DMS153 treated with DMSO at 0.1 percent for 48 hours (cell line): Measurements from ENCODE around the gene TRPM3.

ENCODE experiments used
- DNase-seq: peaks from one replicate; lab custom pipeline; 2025; ENCODE audit not compliant: unreplicated experiment; lab: John Stamatoyannopoulos, UW

Gene TRPM3

DNA sequence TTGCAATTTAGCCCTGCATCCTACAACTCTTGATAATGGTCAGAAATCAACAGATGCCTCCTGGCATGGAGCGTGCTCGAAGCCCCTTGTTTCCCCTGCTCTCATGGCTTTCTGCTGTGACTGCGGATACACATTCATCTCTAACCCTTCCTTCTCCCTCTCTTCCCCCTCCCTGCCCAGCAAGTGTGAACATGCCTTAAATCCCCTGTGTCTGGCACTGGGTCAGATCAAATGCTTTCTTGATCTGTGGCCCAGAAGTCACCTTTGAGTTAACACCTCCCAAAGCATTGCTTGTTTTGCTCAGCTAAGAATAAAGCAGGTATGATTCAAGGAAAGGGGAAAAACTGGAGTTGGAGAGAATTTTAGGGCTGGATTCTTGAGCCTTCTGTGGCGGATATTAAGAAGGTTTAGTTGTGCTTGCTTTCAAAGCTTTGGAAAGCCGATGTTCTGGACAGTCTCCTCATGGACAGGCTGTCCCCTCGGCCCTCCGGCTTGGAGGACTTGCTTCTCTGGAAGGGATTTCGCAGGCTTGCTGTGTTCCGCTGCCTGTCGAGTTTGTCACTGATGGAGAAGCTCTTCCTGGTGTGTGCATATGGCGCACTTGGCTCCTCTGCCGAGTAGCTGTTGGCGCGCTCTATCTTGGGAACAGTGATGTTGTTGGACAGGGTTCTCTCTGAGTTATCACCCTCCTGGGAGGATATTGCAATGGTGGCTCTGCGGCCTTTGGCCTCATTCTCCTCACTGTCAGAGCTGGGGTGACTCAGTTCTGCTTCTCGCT lies 585.7 kb downstream of the TRPM3 start:
- no peak for DNase-seq

DNA sequence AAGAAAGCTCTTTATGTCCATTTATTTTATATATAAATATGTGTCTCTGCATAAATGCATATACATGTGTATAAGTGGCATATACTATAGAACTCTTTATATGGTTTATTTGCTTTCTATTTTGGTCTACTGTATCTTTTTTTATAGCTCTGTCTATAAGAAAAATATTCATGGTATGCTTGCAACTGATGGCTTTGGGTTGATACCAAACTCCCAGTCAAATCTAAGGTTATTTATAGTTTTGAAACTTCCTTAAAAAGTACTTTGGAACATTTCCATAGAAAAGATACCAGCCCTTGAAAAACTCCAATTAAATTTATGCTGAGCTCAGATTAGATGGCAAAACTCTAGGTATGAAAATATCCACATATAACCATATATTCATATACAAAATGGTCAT lies 587.0 kb downstream of the TRPM3 start:
- DNase-seq, result no peak

DNA sequence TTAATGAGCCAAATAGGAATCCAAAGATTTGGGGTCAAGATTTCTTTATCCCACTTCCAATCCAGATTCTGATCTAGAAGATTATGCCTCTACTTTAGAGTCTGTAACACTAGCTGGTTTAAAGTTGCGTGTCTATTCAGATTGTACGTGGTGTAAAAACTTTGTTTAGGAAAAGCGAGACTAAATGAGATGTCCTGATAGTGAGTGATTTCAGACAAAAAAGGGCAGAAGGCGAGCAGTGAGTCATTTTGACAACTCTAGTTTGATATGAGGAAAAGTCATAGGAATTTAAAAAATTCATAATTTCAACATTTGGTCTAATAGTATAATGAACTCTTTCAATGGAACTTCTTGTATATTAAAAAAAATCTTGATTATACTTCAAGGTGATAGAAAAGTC lies 587.4 kb downstream of the TRPM3 start:
- no peak for DNase-seq

DNA sequence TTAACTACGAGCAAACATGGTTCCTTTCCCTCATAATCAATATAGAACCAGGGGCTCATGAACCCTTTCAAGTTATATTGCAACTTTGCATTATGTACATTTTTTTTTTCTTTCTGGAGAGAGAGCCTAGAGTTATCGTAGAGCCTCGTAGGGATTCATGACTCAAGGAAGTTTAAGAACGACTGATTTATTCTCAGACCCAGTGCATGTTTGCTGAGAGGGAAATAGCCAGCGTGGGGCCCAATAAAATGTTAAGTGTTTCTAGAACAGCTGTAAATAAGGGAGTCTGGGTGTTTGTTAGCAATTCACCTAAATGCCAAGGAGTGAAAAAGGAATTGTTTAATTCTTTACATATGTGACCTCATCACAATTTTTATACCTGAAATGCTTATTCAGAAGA lies 587.9 kb downstream of the TRPM3 start:
- DNase-seq, result no peak

DNA sequence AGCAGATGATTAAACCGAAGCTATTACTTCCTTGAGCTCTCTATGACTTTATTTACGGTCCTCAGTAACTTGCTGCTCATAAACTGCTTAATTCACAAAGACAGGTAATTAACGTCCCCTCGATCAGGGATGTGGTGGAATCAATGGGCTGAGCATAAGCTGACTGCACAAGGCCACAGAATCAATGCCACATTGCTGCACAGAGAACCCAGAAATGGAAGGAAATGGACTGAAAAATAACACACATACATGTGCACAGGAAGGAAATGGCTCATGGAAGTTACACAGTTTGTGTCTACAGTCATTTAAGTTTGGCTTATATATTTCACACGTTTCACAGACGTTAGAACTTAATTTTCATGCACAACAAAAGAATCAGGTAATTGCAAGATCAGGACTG lies 588.7 kb downstream of the TRPM3 start:
- DNase-seq, result no peak

DNA sequence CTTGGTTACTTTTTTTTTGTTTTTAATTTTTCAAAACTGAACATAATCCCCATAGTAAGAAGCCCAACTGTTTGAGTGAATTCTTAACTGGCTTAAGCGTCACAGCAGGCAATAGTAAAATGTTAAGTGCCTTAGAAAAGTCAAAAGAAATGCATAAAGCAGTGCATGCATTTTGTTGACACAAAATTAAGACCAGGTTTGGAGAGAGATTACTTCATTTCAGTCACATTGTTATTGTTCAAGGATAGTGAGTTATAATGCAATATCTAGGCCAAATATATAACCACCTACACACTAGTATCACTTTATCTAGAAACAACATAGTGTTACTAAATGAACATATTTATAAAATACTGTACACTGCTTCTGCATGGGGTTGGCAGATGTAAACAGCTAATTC lies 590.1 kb downstream of the TRPM3 start:
- DNase-seq, result no peak

DNA sequence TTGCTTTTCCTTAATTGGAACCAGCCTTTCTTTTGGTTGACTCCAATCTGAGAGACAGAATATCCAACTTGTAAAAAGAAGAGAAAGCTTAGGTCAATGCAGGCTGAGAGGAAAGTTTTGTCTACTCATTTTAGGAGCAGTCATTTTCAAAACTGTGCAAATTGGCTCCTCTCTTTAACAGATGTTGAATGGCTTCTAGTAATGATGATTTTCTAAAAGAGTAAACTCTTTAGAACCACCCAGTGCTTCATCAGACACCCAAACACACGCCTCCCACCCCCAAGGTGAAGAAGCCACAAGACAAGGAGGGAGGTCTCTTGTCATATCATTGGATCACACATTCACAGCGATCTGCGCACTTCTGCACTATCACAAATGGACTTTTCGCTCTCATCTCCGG lies 590.7 kb downstream of the TRPM3 start:
- DNase-seq, result no peak

DNA sequence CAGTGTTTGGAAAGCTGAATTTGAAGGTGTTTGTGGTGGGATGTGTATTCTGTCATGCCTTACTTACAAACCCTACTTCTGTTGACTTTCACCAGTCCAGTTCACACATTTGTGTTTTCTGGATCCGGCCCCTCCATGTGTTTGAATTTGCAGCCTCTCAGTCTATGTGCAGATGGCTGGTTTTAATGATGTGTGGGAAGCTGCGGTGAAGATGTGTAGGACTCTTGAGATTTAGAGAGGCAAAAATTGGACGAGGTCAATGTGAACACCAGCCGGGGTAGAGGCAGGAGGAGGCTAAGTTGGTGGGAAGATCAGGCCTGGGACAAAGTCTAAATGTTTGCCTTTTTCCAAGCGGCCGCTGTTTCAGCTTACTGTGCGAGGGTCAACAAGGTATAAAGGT lies 591.6 kb downstream of the TRPM3 start:
- DNase-seq, result no peak

DNA sequence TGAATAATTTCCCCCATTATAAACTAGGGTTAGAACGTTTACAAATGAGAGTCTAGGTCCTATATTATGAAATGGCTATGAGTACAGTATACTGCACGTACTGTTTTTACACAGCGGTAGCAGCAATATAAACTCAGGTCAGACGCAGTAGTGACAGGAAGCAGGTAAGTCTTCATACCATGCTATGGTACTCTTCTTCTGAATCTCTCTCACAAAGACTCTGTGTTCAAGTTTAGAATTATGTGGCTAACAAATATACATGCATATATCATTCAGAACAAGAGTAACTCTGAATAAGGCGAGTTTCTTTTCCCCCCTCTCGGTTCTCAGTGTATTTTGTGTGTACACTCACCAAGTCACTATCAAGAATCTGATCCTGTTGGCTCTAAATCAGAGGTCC lies 592.0 kb downstream of the TRPM3 start:
- DNase-seq, result no peak

DNA sequence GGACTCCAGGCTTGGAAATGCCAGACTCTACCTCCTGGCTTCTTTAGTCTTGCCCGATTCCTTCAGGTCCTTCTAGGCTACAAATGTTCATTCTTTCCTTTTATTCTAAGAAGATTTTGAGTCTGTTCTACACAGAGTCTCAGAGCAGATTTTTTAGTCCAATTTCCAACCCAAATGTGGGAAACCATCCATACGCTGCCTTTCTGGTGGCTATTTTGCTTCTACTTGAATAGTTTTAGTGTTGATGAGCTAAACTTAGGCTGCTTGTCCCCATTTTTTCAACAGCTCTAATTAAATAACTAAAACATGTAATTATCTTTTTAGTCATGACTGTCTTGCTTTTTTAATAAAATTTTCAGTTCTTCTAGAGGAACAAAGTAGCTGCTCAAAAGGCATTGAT lies 594.5 kb downstream of the TRPM3 start:
- no peak for DNase-seq

DNA sequence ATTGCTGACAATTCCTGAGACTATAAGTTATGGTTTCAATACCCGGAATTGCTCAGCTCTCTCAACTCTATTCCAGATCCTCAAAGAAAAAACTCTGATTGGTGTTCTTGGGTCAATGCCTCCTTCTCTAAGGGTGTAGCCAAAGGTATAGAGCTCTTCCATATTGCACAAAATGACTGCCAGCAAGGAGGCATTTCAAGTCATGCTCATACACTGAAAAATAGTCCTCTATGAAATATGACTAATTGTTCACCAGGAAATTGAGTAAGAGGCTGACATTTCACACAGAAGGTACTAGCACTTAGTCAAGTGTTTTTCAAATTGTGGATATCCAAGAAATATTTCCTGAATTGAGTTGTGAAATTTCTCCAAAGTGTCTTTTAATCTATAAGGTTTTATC lies 595.9 kb downstream of the TRPM3 start:
- no peak for DNase-seq

DNA sequence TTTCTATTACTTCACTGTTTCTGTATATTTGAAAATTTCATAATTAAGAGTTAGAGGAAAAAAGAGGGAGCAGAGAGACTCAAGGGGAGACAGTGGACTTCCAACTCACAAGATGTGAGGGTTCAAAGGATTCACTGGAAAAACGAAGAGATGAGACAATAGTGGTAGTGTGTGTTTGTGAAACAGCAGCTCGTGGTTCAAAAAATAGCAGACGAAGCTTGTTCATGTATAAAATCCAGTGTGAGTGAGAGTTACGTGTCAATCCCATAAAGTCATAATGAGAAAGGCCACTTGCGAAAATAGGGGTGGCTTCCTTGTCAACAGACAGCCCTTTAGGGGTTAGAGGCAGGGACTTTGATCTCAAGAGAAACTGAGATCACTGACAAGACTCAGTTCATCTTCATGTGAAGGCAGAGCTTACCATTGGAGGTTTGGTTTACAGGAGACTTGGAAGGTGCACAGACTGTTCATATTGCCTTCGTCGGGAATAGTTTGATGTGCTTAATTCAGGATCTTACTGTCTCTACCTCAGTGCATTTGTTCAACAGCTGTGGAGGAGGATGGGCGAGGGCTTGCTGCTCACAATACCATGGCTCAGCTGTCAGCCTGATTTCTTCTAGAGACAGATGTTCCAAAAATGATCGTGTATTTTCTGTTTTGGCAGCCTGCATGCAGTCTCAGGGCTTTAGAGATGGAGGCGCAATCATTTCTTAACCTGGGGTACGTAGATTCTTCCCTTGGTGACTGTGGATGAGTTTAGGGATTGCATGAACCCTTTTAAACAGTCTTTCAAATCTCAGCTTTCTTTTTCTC lies 601.3 kb downstream of the TRPM3 start:
- no peak for DNase-seq

DNA sequence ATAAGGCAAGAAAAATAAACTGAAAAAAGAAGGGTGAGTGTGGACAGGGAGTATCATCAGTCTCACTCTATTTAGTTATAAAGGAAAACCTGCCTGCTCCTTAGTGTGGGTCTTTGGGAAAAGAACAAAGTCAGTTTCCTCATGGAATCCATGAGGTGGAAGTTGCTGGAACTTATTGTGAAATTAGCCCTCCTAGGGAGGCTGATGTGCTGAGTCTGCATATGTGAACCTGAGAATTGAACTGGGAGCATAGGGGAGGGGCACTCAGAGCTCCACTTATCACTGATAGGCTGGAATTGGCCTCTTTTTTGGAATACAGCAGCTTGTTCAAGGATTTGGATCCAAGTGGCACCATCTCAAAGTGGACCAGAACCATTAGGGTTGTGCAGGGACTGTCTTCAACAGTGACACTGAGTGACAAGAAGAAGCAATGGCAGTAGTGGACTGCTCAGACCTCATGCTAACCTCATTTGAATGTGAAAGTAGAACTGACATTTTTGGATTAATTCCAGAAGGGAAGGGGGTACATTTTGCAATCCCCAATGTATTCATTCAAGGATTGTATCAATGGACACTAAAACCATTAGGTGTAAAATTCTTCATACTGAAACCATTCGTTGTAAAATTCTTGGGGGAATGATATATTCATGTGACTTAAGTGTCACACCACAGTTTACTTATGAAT lies 603.4 kb downstream of the TRPM3 start:
- DNase-seq, result no peak

DNA sequence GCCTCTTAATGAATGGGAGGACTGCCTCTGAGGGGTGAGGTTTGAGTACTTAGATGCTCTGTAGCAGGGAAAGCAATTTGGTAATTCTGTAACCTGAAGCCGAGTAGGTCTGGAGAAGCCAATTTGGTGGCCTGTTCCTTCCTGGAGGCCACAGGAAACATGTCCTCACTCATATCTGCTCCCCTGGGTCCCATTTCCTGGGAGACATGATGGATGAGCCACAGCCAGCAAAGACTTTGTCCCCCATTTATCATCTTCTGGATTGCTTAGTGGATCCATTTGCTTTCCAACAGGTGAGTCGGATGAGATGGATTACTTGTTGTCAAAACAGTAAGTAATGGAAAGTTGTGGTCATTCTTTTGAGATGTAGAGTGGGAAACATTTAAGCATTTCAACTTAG lies 607.1 kb downstream of the TRPM3 start:
- no peak for DNase-seq

DNA sequence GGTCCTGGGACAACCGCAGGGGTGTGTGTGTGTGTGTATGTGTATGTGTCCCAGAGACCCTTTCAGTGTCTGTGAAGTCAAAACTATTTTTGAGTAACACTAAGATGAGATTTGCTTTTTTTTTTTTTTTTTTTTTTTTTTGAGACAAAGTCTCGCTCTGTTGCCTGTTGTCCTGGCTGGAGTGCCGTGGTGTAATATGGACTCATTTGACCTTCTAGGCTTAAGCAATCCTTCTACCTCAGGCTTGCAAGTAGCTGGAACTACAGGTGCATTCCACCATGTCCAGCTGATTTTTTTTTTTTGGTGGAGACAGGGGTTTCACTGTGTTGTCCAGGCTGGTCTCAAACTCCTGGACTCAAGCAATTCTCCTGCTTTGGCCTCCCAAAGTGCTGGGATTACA lies 609.6 kb downstream of the TRPM3 start:
- DNase-seq, result no peak

DNA sequence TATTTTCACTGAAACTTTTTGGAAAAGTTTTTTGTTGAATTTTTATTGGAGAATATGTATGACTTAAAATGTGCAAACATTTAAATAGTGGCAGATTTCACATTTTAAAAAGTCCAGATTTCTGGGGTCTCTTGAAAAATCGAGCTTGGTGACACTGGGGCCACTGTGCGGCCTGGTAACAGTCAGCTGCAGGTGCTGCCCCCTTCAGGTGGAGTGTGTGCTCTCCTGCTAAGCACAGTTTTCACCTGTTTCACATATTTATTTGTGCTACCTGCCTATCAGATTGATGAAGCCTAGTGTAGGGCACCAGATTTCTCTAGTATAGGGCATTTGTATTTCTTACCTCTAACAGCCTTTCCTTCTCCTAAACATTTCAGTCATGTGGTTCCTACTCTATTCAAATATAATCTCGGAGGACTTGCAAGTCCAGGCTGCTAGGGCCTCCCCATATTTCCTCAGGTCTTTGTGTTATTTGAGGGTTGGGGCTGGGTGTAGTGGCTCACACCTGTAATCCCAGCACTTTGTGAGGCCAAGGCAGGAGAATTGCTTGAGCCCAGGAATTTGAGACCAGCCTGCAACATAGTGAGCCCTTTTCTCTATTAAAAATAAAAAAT lies 611.2 kb downstream of the TRPM3 start:
- DNase-seq, result no peak

DNA sequence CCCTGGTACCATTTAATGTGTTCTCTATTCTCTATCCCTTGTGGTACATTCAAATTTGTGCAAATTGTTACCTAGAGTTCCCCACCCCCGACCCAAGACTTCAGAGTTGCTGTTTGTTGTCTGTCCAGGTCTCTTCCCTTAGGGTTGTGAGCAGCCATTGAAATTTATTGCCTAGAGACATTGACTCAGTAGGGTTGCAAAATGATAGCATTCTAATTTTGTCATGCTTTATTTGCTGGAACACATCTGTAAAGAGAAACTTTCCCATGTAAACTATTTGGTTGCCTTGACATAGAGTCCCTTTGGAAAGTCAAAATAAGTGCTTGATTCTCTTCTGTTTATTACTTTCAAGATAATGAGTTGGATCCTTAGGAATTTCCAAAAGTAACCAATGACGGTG lies 615.3 kb downstream of the TRPM3 start:
- DNase-seq, result no peak

DNA sequence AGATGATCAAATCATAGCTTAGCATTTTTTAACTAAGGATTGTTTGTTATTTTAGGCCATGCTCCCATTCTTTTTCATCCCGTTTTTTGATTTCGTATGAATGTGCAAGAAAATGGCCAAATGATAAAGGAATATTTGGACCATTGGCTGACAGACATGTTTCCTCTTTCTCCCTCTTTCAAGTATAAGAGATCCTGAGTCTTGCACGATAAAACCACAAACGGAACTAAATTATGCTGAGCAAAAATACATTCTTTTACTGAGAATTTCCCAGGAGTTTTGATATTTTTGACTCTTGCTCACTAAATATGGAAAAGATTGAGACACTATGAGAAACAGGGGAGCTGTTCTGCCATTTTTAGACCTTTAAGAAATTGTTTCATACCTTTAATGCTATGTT lies 616.6 kb downstream of the TRPM3 start:
- DNase-seq, result no peak

DNA sequence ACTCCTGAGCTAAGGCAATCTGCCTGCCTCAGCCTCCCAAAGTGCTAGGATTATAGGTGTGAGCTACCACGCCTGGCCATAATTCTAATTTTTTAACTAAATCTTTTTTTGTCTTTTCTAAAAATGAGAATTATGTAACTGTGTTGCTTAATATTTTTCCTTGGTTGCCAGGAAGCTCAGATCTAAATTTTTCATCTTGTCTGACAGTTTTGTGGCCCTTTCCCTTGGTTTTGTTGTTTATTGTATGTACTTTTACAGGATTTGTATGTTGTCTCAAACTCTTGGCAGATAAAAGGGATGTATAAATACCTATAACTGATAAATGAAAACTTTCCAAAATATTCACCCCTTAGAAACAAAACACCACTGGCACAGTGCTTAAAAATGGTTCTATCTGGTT lies 618.7 kb downstream of the TRPM3 start:
- DNase-seq, result no peak

DNA sequence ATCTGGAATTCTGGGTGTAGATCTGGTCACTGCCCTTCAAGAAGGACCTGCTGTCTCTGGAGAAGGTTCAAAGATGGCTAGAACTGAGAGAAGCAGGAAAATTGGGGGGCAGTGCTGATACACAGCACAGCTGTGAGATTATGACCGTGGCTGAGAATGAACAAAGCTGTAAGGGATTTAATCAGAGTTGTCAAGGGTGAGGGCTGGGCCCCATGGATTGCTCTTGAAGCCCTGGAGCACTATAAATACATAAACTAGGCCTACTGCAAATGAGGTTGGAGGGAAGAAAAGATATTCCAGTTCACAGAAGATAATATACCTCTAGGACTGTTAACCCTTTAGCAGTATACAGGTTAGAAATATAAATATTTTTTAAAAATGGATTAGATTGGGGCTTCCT lies 620.6 kb downstream of the TRPM3 start:
- DNase-seq, result no peak

DNA sequence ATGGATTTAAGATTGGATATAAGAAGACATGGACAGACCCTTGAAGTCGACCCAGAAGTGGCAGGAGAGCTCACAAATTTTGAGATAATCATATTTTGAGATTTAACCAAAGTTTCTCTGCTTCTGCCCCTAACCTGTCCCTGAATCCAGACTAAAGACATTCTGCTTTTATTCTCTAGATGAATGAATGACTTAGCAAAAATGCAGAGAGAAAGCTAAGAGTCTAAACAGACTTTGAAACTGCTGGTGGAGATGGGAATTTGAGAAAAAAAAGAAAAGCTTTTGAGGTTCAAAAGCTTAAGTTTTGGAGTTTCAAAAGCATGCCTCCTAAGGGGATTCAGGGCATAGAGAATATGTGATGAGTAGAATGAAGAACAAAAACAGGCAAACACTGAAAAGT lies 621.8 kb downstream of the TRPM3 start:
- no peak for DNase-seq

DNA sequence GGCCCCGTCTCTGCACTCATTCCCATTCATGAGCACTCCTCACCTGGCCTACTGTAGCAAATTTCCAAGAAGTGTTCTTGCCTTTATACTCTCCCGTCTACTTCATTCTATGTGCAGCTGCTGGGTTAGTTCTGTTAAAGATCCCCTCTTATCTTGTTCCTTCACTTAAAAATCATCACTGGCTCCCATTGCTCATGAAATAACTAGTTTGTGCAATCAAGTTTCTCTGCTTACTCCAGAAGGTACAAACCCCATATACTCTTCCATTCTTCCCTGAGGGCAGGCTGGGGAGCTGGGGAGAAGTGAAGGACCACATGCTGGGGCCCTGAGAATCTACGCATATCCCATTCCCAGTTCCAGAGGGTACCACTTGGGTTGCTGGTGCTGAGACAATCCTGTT lies 622.6 kb downstream of the TRPM3 start:
- no peak for DNase-seq
